Glutamatergic neuron (in vitro differentiated cells): ENCODE measurements around the gene SHISA4. TPM values are rescaled to one million over a fixed set of nuclear protein-coding genes. Genes with fewer than 3 reads are reported as not detected.
"Not testable (repeated sequence)": the region's sequence is repeated elsewhere in the genome, so short reads cannot be mapped to it uniquely, and the experiment has no call there.

ENCODE experiments used
- DNase-seq: peaks from one replicate; pipeline ENCODE4 v3.0.0; 2022
- H3K27ac Mint-ChIP-seq: one replicate; pipeline ENCODE4 v1.8.0; 2020; ENCODE audit warnings: mild to moderate bottlenecking, mixed read lengths, inconsistent platforms; ENCODE audit not compliant: unreplicated experiment
- H3K27me3 Mint-ChIP-seq: one replicate; pipeline ENCODE4 v1.8.0; 2020; ENCODE audit warnings: mild to moderate bottlenecking, moderate library complexity, mixed read lengths, inconsistent platforms; ENCODE audit not compliant: unreplicated experiment
- H3K36me3 Mint-ChIP-seq: one replicate; pipeline ENCODE4 v1.8.0; 2020; ENCODE audit warnings: mild to moderate bottlenecking, mixed read lengths, inconsistent platforms; ENCODE audit not compliant: unreplicated experiment
- H3K4me1 Mint-ChIP-seq: one replicate; pipeline ENCODE4 v1.8.0; 2020; ENCODE audit warnings: mild to moderate bottlenecking, low read depth, mixed read lengths, inconsistent platforms; ENCODE audit not compliant: unreplicated experiment
- H3K4me3 Mint-ChIP-seq: one replicate; pipeline ENCODE4 v1.8.0; 2020; ENCODE audit warnings: mild to moderate bottlenecking, mixed read lengths, inconsistent platforms; ENCODE audit not compliant: unreplicated experiment
- H3K9me3 Mint-ChIP-seq: one replicate; pipeline ENCODE4 v1.8.0; 2020; ENCODE audit warnings: mild to moderate bottlenecking, moderate library complexity, mixed read lengths, inconsistent platforms; ENCODE audit not compliant: unreplicated experiment
- CTCF ChIP-seq: fragments of 200-600 bp; sonication (generic); IDR thresholded peaks from one replicate; pipeline ENCODE4 v1.5.0; 2021; ENCODE audit not compliant: partially characterized antibody, unreplicated experiment
- total RNA-seq: library from RNA; stranded (reverse); fragmentation: NEBNext Ultra II Directional; extraction: Animal tissue kit (Norgen Biotek cat#: 25700); gene quantifications from one replicate; pipeline ENCODE4 v1.2.1, GENCODE V29; 2021; ENCODE audit not compliant: unreplicated experiment

SHISA4 gene
- total RNA-seq, 1 donor from 2014 or later = 2.9 TPM

- Mint-ChIP-seq H3K9me3 (peaks cover 5% of the 10 kb centered on the region), H3K27me3 (peaks cover 9% of the 10 kb centered on the region), H3K4me1 (peaks cover 3% of the 10 kb centered on the region), H3K4me3 (no peak overlapping the region), H3K36me3 (no peaks in the 10 kb centered on the region), H3K27ac (no peak overlapping the region)
- TF ChIP-seq CTCF = no peak
- DNase-seq = no peak
Observed at GRCh38 chr1:201898240-201898894, 9.7 kb downstream of the SHISA4 start.

- Mint-ChIP-seq H3K27me3 (peaks cover 8% of the 10 kb centered on the region), H3K4me3 (no peak overlapping the region), H3K4me1 (peaks cover 3% of the 10 kb centered on the region), H3K36me3 (no peaks in the 10 kb centered on the region), H3K27ac (no peak overlapping the region), H3K9me3 (peaks cover 7% of the 10 kb centered on the region)
- DNase-seq = no peak
- no peak for TF ChIP-seq CTCF
Observed at GRCh38 chr1:201898992-201899391, 10.3 kb downstream of the SHISA4 start.

GRCh38 chr1:201899683-201900429 lies 11.2 kb downstream of the SHISA4 start:
- no peak overlapping the region for H3K4me3 Mint-ChIP-seq
- H3K36me3 Mint-ChIP-seq = no peaks in the 10 kb centered on the region

GRCh38 chr1:201900476-201900875 lies 11.8 kb downstream of the SHISA4 start:
- no peak for TF ChIP-seq CTCF
- no peak overlapping the region for H3K4me3 Mint-ChIP-seq
- no peak for DNase-seq
- H3K4me1 Mint-ChIP-seq = peaks cover 7% of the 10 kb centered on the region
- H3K27me3 Mint-ChIP-seq = peaks cover 9% of the 10 kb centered on the region
- no peak overlapping the region for H3K27ac Mint-ChIP-seq
- H3K9me3 Mint-ChIP-seq = peaks cover 7% of the 10 kb centered on the region
- no peaks in the 10 kb centered on the region for H3K36me3 Mint-ChIP-seq

More at GRCh38 chr1:201899683-201900429, 11.2 kb downstream of the SHISA4 start:
- Mint-ChIP-seq H3K27me3 (peaks cover 9% of the 10 kb centered on the region), H3K9me3 (peaks cover 7% of the 10 kb centered on the region), H3K27ac (no peak overlapping the region), H3K4me1 (peaks cover 3% of the 10 kb centered on the region)
- DNase-seq = no peak
- no peak for TF ChIP-seq CTCF

GRCh38 chr1:201901036-201901435 lies 12.3 kb downstream of the SHISA4 start:
- not testable (repeated sequence) for DNase-seq, H3K36me3 Mint-ChIP-seq, H3K4me3 Mint-ChIP-seq, H3K27ac Mint-ChIP-seq, H3K27me3 Mint-ChIP-seq, H3K9me3 Mint-ChIP-seq, H3K4me1 Mint-ChIP-seq
